ENCODE data around the gene FRG1. TPM values are rescaled to one million over a fixed set of nuclear protein-coding genes. Genes with fewer than 3 reads are reported as not detected.
"Not testable (repeated sequence)": the region's sequence is repeated elsewhere in the genome, so short reads cannot be mapped to it uniquely, and the experiment has no call there.

Gene FRG1
- total RNA-seq, 1 donor from 2014 or later, result 46.0 TPM

GRCh38 chr4:189917161-189917891 lies 23.3 kb upstream of the FRG1 start:
- Mint-ChIP-seq H3K4me3 (ENCODE audit: unreplicated experiment) (no peak overlapping the region), H3K36me3 (ENCODE audit: unreplicated experiment) (peaks cover 5% of the 10 kb centered on the region), H3K4me1 (ENCODE audit: low read depth, unreplicated experiment) (no peaks in the 10 kb centered on the region), H3K27ac (ENCODE audit: unreplicated experiment) (no peak overlapping the region), H3K27me3 (ENCODE audit: unreplicated experiment) (no peaks in the 10 kb centered on the region), H3K9me3 (ENCODE audit: unreplicated experiment) (peaks cover 8% of the 10 kb centered on the region)
- no peak for DNase-seq
- no peak for TF ChIP-seq CTCF (IDR thresholded peaks at IDR 0.05; ENCODE audit: partially characterized antibody, unreplicated experiment)

GRCh38 chr4:189921058-189921457 lies 19.6 kb upstream of the FRG1 start:
- Mint-ChIP-seq H3K9me3 (ENCODE audit: unreplicated experiment) (peaks cover 11% of the 10 kb centered on the region), H3K27me3 (ENCODE audit: unreplicated experiment) (peaks cover 2% of the 10 kb centered on the region), H3K36me3 (ENCODE audit: unreplicated experiment) (peaks cover 15% of the 10 kb centered on the region), H3K4me3 (ENCODE audit: unreplicated experiment) (no peak overlapping the region), H3K27ac (ENCODE audit: unreplicated experiment) (no peak overlapping the region), H3K4me1 (ENCODE audit: low read depth, unreplicated experiment) (no peaks in the 10 kb centered on the region)
- DNase-seq, result no peak
- no peak for TF ChIP-seq CTCF (IDR thresholded peaks at IDR 0.05; ENCODE audit: partially characterized antibody, unreplicated experiment)

GRCh38 chr4:189926742-189927141 lies 13.9 kb upstream of the FRG1 start:
- not testable (repeated sequence) for H3K4me1 Mint-ChIP-seq (ENCODE audit: low read depth, unreplicated experiment); H3K27ac Mint-ChIP-seq (ENCODE audit: unreplicated experiment); H3K4me3 Mint-ChIP-seq (ENCODE audit: unreplicated experiment); DNase-seq; H3K27me3 Mint-ChIP-seq (ENCODE audit: unreplicated experiment)
- H3K9me3 Mint-ChIP-seq (ENCODE audit: unreplicated experiment), result peaks cover 13% of the 10 kb centered on the region
- H3K36me3 Mint-ChIP-seq (ENCODE audit: unreplicated experiment), result peaks cover 24% of the 10 kb centered on the region

- Mint-ChIP-seq H3K27ac (ENCODE audit: unreplicated experiment) (no peak overlapping the region), H3K27me3 (ENCODE audit: unreplicated experiment) (peaks cover 6% of the 10 kb centered on the region), H3K36me3 (ENCODE audit: unreplicated experiment) (peaks cover 5% of the 10 kb centered on the region), H3K4me1 (ENCODE audit: low read depth, unreplicated experiment) (peaks cover 9% of the 10 kb centered on the region), H3K4me3 (ENCODE audit: unreplicated experiment) (peak overlapping the region; percentile 93), H3K9me3 (ENCODE audit: unreplicated experiment) (no peaks in the 10 kb centered on the region)
- TF ChIP-seq CTCF (IDR thresholded peaks at IDR 0.05; ENCODE audit: partially characterized antibody, unreplicated experiment), result no peak
- peak; percentile 40 for DNase-seq
Measured at GRCh38 chr4:189941005-189941450, 356 bp downstream of the FRG1 start.

- not testable (repeated sequence) for H3K27ac Mint-ChIP-seq (ENCODE audit: unreplicated experiment); DNase-seq; H3K27me3 Mint-ChIP-seq (ENCODE audit: unreplicated experiment); H3K4me1 Mint-ChIP-seq (ENCODE audit: low read depth, unreplicated experiment); H3K9me3 Mint-ChIP-seq (ENCODE audit: unreplicated experiment); H3K36me3 Mint-ChIP-seq (ENCODE audit: unreplicated experiment)
- H3K4me3 Mint-ChIP-seq (ENCODE audit: unreplicated experiment), result peak overlapping the region; percentile 78
Measured at GRCh38 chr4:189942412-189942811, 1.7 kb downstream of the FRG1 start.

GRCh38 chr4:189944077-189944476 lies 3.4 kb downstream of the FRG1 start:
- not testable (repeated sequence) for H3K36me3 Mint-ChIP-seq (ENCODE audit: unreplicated experiment); H3K4me3 Mint-ChIP-seq (ENCODE audit: unreplicated experiment); H3K4me1 Mint-ChIP-seq (ENCODE audit: low read depth, unreplicated experiment); H3K9me3 Mint-ChIP-seq (ENCODE audit: unreplicated experiment); H3K27me3 Mint-ChIP-seq (ENCODE audit: unreplicated experiment); H3K27ac Mint-ChIP-seq (ENCODE audit: unreplicated experiment); DNase-seq

GRCh38 chr4:189946906-189947305 lies 6.2 kb downstream of the FRG1 start:
- not testable (repeated sequence) for H3K4me1 Mint-ChIP-seq (ENCODE audit: low read depth, unreplicated experiment); H3K36me3 Mint-ChIP-seq (ENCODE audit: unreplicated experiment); H3K4me3 Mint-ChIP-seq (ENCODE audit: unreplicated experiment); H3K27ac Mint-ChIP-seq (ENCODE audit: unreplicated experiment); H3K9me3 Mint-ChIP-seq (ENCODE audit: unreplicated experiment); DNase-seq; H3K27me3 Mint-ChIP-seq (ENCODE audit: unreplicated experiment)

- not testable (repeated sequence) for H3K36me3 Mint-ChIP-seq (ENCODE audit: unreplicated experiment); DNase-seq; H3K27ac Mint-ChIP-seq (ENCODE audit: unreplicated experiment); H3K9me3 Mint-ChIP-seq (ENCODE audit: unreplicated experiment); H3K4me3 Mint-ChIP-seq (ENCODE audit: unreplicated experiment); H3K4me1 Mint-ChIP-seq (ENCODE audit: low read depth, unreplicated experiment); H3K27me3 Mint-ChIP-seq (ENCODE audit: unreplicated experiment)
Measured at GRCh38 chr4:189948486-189948885, 7.8 kb downstream of the FRG1 start.

GRCh38 chr4:189969291-189969690 lies 28.6 kb downstream of the FRG1 start:
- DNase-seq; H3K4me3 Mint-ChIP-seq (ENCODE audit: unreplicated experiment); H3K27me3 Mint-ChIP-seq (ENCODE audit: unreplicated experiment); H3K4me1 Mint-ChIP-seq (ENCODE audit: low read depth, unreplicated experiment); H3K27ac Mint-ChIP-seq (ENCODE audit: unreplicated experiment): not testable (repeated sequence)
- peaks cover 21% of the 10 kb centered on the region for H3K36me3 Mint-ChIP-seq (ENCODE audit: unreplicated experiment)
- H3K9me3 Mint-ChIP-seq (ENCODE audit: unreplicated experiment), result peaks cover 14% of the 10 kb centered on the region
